ENCODE measurements around the gene NDUFS3.

NDUFS3 gene

DNA sequence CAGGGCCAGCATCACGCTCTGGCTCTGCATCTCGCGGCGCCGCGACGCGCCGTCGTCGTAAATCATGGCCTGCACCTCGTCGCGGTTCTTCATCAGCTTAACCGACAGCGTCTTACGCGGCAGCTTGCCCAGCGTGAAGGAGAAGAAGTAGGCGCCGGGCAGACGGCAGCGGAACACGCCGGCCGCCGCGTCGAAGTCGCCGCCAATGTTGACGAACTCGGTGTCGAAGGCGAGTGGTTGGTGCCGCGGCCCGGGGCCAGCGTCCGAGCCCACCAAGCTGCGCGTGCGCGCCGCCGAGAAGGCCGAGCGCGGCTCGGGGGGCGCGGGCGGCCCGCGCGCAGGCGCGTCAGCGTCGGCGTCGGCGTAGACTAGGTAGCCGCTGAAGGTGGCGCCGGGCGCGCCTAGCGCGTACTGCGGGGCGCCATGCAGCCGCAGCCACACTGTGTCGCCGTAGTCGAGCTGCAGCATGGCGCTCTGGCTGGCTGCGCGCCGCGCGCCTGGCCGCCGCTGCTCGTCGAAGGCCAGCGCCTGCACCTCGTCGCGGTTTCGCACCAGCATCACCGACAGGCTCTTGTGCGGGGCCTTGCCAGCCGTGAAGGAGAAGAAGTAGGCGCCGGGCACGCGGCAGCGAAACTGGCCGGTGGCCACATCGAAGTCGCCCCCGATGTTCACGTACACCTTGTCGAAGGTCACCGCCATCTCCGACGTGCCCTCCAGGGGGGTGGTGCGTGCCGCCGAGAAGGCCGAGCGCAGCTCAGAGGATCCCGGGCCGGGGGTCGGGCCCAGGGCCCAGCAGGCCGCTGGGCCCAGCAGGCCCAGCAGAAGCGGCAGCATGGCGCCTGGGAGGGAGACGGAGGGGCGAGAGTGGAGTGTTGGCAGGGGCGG, 11.3 kb downstream of the NDUFS3 start:
- no peak for DNase-seq (ENCODE audit: low spot score)

DNA sequence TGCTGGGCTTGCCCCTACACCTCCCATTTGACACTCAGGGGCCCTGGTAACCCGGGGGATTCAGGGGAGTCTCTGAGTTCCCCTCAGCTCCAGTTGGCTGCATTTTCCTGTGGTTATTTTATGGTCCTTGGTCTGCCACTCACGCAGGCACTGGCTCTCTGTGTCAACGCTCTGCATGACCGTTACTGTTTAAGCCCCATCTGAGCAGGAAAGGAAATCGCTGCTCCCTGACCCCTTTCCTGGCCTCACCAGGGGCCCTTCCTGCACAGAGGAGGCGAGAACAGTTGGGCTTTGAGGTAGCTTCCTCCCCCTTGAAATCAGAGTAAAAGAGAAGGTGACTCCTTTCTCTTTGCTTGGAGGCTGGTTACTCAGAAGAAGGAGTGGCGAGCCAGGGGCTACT, 12.9 kb downstream of the NDUFS3 start:
- no peak for DNase-seq (ENCODE audit: low spot score)

DNA sequence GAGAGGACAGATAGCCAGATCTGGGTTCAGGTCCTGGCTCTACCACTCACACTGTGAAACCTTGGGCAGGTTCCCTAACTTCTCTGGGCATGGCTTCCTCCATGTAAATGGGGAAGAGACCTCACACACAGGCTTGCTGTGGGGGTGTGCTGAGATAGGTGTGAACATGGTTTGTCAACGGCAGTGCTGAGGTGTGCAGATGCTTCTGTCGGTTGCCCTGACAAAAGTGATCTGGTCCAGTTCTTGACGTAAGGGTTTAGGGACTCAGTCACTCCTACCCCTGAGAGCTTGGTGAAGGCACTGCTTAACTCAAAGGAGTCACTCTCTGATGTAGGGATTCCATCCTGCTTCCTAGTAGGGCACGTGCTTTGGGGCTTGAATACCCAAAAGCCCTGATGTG, 13.4 kb downstream of the NDUFS3 start:
- no peak for DNase-seq (ENCODE audit: low spot score)

DNA sequence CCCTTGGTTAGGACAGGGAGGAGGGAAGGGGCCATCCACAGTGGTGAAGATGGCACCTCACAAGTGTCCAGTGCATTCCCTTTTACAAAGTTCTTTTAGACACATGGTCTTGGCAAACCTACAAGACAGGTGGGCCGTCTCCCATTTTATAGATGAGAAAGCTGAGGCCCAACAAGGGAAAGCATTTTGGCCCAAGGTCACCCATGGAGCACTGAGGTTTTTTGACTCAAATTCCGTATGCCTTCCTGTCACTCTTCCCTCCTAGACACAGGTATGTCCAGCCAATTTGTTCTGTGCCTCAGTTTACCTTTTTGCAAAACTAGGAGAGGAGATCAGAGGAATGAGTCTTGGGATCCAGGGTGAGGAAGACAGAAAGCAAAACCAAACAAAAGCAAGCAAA, 14.1 kb downstream of the NDUFS3 start:
- DNase-seq (ENCODE audit: low spot score): no peak

DNA sequence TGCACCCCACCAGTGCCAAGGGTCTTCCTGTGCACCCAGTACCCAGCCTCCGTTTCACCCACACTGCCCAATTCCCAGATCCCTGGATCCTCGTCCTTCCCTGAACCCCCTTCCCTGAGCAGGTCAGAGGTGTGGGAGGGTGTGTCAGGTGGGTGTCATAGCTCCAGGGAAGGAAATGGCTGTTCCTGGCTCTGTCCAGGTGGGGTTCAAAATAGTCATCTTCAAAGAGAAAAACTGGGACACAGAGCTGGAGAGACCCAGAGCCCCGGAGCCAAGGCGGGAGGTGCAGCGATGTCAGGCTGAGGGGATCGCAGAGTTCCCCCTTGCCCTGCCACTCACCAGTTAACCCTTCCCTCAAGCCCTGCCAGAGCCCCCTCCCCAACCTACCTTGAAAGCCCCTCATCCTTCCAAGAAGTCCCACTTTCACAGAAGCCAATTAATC, 14.6 kb downstream of the NDUFS3 start:
- DNase-seq (ENCODE audit: low spot score): no peak

DNA sequence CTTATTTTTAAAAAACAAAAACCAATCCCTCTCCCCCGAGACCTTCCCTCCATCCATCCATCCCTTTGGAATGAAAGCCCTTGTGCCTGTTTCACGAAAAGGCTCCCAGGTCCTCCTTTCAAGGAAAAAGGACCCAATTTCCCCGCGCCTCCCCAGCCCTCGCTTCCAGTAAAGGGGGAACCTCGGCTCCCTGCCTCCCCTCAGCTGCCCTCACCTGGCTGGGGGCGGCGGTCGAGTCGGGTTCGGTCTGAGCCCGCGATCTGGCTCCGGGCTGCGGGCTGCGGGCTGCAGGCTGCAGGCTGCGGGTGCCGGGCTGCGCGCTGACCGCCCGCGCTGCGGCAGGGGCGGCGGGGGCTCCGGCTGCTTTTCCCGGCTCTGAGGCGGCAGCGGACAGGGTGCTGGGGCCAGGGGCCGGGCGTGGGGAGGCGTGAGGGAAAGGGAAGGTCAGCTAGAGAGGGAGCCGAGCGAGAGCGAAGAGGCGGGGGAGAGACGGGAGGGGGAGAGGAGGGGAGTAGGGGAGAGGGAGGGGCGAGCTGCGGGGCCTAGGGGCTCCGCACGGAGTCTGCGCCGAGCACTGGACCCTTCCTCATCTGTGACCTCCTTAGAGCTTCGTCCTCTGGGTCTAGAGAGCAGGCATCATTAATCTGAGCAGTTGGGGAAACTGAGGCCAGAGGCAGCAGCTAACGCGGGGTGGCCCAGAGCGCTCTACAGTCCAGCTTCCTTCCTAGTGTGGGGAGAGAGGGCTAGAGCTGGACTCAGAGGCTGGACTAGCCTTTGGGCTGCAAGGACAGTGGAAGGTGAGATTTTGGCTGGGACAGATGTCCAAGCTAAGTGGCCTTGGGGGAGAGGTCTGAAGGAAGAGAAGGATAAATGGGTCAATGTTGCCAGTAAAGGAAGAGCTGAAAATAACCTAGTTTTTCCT, 15.3 kb downstream of the NDUFS3 start, which contains the start of gene C1QTNF4:
TSS of gene C1QTNF4 (minus strand) at position 478 of the 922 bp plus-strand sequence. CDS start 3,601 bp downstream, outside the sequence.
- DNase-seq (ENCODE audit: low spot score): no peak

DNA sequence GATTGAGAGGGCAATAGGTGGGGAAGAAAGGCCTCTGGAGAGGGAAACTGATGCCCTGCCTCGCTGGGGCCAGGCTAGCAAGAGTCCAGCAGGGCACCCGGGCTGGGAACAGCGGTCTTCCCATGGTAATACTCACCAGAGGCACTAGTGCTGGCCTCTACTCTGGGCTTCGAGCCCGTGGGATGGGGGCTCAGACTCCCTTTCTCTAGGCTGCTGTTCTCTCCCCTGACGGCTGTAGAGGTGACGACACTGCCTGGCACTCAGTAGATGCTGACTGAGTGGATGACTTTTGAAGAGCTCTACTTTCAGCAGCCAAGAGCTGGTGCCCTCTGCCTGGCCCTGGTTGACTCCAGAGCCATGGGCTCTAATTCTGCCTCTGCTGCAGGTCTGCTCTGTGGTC, 16.2 kb downstream of the NDUFS3 start:
- DNase-seq (ENCODE audit: low spot score): peak; percentile 26

DNA sequence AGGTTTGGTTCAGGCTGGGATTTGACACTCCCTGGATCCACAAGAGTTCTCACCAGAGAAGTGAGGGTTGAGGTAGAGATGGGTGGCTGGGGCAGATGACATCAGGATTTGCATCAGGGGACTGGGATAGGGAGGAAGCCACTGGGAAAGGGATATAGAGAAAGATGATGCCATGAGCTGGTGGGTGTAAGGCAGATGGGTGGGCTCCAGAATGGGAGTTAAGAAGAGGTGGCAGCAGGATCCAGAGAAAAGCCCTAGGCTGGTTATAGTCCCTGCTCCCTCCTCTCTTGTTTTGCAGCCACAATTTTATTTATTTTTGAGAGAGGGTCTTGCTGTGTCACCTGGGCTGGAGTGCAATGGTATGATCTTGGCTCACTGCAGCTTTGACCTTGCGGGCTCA, 17.1 kb downstream of the NDUFS3 start:
- no peak for DNase-seq (ENCODE audit: low spot score)

DNA sequence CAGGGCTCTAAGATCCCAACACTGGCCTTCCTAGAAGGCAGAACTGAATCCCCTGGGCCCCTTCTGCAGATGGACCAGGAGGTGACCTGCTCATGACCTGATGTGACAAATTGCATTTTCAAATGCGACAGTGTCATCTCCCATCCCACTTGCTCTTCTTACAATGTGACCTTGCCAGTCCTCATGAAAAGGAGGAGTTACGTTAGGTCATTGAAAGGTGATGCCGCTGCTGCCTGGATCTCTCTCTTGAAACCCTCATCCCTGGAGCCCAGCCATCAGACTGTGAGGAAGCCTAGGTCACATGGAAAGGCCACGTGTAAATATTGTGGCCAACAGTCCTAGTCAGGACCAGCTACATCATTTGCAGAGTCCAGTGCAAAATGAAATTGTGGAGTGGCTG, 21.0 kb downstream of the NDUFS3 start:
- no peak for DNase-seq (ENCODE audit: low spot score)

DNA sequence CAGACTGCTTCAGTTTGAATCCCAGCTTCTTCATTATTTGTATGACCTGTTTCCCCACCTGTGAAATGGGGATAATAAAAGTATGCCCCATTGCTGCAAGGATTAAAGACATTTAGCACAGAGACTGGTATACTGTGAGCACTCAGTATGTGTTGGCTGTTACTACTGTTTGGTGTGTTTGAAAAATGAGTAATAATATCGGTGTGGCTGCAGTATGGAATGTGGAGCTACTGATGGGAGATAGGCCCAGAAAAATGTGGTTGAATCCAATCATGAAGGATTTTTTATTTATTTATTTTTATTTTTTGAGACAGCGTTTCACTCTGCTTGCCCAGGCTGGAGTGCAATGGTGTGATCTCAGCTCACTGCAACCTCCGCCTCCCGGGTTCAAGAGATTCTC, 24.4 kb downstream of the NDUFS3 start:
- no peak for DNase-seq (ENCODE audit: low spot score)

DNA sequence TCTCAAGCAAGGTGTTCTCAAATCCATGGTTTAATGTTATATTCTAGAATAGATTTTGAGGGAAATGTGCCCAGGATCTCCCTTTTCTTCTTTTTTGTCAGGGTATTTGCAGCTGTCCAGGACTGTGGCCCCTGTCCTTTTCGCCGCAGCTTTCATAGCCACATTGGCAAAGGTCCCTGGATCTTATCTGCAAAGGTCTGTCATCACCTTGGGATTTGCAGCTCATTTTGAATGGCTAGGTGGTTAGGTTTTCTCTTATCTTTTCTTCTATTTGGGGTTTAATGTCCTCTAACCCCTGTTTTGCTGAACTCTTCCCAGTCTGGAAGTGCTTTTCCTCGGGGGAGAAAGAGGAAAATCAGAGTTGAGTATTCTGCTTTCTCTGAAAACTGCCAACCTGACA, 27.0 kb downstream of the NDUFS3 start:
- no peak for DNase-seq (ENCODE audit: low spot score)

DNA sequence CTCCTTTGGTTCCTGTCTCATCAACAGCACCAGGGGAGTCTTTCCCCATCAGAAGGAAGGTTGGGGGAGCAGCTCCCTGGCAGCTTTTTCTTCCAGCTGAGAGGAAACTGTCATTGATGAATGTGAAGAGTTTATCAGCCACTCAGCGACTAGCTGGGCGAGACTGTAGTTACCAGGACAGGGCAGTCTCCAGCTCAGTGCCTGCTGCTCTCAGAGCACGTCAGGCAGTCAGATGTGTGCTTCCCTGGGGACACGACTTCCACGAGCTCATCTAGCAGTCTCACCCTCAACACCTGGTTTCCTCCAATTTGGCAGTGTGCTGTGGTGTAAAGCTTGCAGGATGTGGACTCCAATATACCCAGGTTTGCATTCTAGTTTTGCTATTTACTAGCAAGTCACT, 27.9 kb downstream of the NDUFS3 start:
- peak; percentile 37 for DNase-seq (ENCODE audit: low spot score)

DNA sequence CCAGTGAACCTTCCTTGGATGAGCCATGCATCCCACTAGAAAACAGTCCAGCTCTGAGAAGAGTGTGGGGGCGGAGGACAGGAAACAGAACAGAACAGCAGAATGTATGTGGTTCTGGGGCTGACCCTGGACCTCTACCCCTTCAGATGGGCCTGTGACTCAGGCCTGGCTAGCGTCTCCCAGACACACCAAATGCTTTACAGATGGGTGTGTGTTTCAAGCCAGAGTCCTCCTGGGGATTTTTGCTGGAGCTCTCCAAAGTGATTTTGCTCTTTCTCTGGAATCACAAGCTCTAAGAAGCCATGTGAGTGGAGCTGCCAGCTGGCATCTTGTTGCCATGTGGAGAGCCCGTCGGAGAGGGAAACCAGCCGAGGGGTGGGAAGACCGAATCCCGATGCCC, 28.5 kb downstream of the NDUFS3 start:
- no peak for DNase-seq (ENCODE audit: low spot score)

DNA sequence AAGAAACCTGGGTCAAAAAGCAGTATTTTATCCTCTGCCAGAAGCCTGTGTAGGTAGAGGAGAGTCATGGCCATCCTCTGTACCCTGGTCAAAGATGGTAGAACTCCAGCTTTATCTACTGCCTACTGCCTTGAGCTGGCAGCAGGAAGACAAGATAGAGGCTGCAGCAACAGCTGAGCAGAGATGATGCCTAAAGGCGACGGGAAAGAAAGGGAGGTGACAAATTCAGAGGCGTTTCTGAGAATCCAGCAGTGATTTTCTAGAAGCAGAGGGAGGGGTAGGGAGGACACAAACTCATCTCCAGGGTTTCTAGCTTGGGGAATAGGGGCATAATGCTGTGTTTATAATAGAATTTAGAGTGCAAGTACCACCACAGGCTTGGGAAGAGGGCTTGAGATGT, 30.8 kb downstream of the NDUFS3 start:
- DNase-seq (ENCODE audit: low spot score): no peak

DNA sequence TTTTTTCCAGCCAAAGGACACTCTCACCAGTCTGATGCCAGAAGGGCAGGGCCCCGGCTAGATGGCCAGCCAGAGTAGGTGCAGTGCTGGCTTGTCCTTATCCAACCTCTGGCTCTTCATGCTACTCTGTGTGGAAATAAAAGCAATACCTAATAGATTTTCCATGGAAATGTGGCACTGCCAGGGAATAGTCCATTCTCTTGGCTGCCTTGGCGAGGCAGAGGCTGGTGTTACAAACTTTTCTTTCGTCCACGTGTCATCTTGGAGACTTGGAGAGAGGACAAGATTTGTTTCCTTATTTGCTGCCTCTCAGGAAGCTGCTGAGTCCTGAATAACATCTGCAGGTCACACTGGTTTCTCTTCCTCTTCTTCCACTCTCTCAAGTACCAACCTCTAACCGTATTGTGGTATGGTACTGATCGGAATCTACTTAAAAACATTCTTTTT, 32.5 kb downstream of the NDUFS3 start:
- peak; percentile 75 for DNase-seq (ENCODE audit: low spot score)

DNA sequence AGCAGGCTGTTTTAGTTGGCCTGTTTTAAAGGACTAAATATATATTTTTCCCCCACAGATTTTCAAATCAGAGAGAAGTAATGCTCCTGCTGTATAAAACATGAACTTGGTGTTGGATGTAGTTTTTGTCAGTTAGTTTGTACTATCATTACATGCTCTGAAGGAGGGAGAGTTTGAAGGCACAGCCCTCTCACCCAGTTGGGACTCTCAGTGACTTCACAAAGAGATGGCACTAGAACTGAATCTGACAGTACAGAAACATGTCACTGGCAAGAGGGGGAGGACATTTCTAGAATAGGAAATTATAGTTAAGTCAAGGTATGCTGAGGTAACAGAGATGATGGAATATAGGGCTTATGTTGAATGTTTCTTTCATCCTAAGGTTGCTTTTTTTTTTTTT, 36.4 kb downstream of the NDUFS3 start:
- no peak for DNase-seq (ENCODE audit: low spot score)

DNA sequence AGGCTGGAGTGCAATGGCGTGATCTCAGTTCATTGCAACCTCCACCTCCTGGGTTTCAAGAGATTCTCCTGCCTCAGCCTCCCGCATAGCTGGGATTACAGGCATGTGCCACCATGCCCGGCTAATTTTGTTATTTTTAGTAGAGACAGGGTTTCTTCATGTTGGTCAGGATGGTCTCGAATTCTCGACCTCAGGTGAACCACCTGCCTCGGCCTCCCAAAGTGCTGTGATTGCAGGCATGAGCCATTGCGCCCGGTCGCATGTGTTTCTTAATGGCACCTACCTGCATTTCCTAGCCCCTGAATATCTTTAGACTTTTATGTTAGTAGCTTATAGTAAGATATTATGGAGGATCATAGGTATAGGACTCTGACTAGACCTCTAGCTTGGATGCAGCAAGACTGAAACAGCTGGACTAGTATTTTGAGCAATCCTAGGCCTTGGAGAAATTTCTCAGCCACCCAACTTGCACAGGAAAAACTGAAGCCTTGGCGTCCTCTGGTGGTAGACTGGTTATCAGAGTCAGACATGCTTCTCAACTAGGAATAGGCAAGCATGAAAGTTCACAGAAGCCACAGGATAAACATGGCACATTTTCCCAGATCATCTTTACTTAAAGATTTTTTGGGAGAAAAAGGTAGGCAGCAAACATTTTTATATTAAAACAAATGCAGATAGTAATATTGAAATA, 38.0 kb downstream of the NDUFS3 start:
- peak; percentile 51 for DNase-seq (ENCODE audit: low spot score)

DNA sequence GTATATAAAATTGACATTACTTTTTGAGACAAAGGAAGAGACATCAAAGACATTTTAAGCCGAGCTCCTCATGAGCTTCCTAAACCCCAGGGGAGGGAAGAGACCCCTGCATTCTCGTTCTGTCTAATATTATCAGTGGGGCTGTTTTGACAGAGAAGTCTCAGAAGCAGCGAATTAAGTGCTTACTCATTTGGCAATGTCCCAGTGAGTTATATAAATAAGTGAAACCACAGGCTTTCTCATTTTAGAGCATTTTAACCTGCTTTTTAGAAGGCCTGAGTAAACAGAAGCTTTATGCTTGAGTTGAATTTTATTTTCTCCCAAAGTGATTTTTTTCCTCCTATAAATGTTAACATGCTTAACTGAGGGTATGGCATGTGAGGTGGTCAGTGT, 38.5 kb downstream of the NDUFS3 start:
- DNase-seq (ENCODE audit: low spot score): no peak

DNA sequence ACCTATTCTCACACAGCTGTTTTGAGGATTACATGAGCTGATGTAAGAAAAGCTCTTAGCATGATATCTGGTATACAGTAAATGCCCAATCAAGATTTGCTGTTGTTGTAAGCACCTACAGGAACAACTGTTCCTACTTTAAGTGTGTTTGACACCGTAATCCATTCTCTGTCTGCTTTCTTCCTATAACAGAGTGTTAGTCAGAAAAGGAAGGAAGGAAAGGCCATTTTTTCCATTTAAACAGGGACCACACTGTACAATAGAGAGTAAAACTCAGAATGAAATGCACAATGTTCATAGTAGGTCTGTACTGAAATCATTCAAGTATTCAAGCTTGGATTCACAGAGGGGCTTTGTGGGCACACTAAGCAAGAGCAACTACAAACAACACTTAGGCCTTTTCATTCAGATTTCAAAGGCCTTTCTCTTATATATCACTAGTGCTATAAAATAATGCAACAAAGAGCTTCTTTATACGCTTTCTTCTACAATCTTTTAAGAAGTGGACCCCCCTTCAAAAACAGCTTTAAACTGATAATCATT, 42.0 kb downstream of the NDUFS3 start:
- DNase-seq (ENCODE audit: low spot score): no peak

DNA sequence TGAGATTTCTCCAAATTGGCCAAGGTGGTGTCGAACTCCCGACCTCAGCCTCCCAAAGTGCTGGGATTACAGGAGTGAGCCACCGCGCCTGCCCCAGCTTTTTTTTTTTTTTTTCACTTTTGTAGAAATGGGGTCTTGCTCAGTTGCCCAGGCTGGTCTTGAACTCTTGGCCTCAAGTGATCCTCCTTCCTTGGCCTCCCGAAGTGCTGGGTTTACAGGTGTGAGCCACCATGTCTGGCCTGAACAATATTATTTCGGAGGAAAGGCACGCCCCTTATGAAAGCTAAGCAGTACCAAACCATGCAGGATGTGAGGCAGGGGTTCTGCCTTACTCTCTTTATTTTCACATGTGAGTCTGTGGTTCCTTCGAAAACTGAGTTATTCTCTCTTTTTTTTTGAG, 47.4 kb downstream of the NDUFS3 start:
- no peak for DNase-seq (ENCODE audit: low spot score)

DNA sequence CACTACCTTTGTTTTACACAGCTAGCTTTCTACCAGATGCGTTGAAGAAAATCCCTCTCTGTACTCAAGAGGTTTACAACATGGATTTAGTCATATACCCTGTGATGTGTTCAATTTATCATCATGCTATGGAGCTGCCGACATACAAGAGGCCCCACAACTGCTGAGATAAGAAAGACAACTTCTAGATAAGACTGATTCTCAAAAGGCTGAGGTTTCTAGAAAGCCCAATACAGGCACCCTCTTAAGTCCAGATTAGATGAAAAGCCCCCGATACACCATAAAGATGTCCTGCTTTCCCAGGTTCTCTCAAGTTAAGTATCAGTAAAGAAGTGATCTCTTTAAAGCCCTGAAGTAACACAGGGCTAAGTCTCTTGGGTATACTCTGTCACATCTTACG, 49.2 kb downstream of the NDUFS3 start:
- no peak for DNase-seq (ENCODE audit: low spot score)

DNA sequence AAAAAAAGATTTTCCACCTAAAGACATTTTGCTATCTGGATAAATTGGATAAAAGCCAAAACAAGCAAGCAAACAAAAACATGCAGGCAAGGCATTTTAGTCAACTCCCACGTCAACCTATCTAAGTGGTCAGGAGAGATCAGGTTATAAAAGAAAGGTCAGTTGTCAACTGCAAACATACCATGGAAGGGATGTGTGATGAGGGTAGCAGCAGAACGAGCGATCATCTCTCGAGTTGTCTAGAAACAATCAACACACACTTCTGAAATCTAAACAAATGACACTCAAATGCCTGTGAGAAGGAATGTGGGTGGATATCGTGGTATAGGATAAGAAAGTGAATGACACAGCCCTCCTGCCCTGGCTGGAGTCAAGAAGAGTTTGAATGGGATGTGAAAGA, 52.6 kb downstream of the NDUFS3 start:
- no peak for DNase-seq (ENCODE audit: low spot score)
